Tibial nerve (tissue), 4 donors: ENCODE measurements around the gene DHRSX. TPM values are rescaled to one million over a fixed set of nuclear protein-coding genes. Genes with fewer than 3 reads are reported as not detected.
"Not testable (repeated sequence)": the region's sequence is repeated elsewhere in the genome, so short reads cannot be mapped to it uniquely, and the experiment has no call there.

Experiments
- DNase-seq, 2 donors: peaks; one replicate each; pipeline ENCODE4 v3.0.0-alpha.2; 2019; ENCODE audit warnings: low spot score in 2 of 2
- H3K27ac ChIP-seq, 4 donors: fragments of 200-600 bp; sonication (generic) in 3 of 4; one replicate each; pipeline ENCODE4 v1.5.1; 2017 to 2019; ENCODE audit warnings: mild to moderate bottlenecking in 1 of 4
- H3K27me3 ChIP-seq, 2 donors: fragments of 200-600 bp; sonication (generic) in 1 of 2; one replicate each; pipeline versions ENCODE4 v1.5.1 to v1.6.0; 2017 to 2019
- H3K36me3 ChIP-seq, 3 donors: fragments of 200-600 bp; sonication (generic); one replicate each; pipeline ENCODE4 v1.5.1; 2018 to 2019
- H3K4me1 ChIP-seq, 4 donors: fragments of 200-600 bp; sonication (generic) in 3 of 4; one replicate each; pipeline ENCODE4 v1.5.1; 2017 to 2019
- H3K4me3 ChIP-seq, 4 donors: fragments of 200-600 bp; sonication (generic) in 3 of 4; one replicate each; pipeline ENCODE4 v1.5.1; 2017 to 2019; ENCODE audit warnings: mild to moderate bottlenecking in 1 of 4, moderate library complexity in 1 of 4
- H3K9me3 ChIP-seq, 4 donors: fragments of 200-600 bp; sonication (generic) in 3 of 4; one replicate each; pipeline ENCODE4 v1.5.1; 2017 to 2019
- EP300 ChIP-seq, 2 donors: sonication (generic); formaldehyde crosslinking; IDR thresholded peaks; one replicate each; pipeline ENCODE4 v1.6.1; 2017; ENCODE audit warnings: antibody characterized with exemption in 2 of 2, mild to moderate bottlenecking in 1 of 2
- POLR2A ChIP-seq, 2 donors: fragments of 450-650 bp; IDR thresholded peaks; one replicate each; pipeline ENCODE4 v1.6.1; 2017; ENCODE audit warnings: antibody characterized with exemption in 2 of 2, mild to moderate bottlenecking in 2 of 2, moderate library complexity in 2 of 2
- WGBS, 2 donors: methylation state at CpG; one replicate each; pipeline ENCODE4 v1.1.5; 2018; 5-methylcytosine and 5-hydroxymethylcytosine counted together
- total RNA-seq, 4 donors: library from RNA; depleted of rRNA; stranded (reverse); fragments of >200 nt; gene quantifications; one replicate each; pipeline ENCODE4 v1.1.0, GENCODE V29; 2016
- TF ChIP-seq, protein P1 (sequence below), 5 experiments: fragments of 200-600 bp in 3 of 5; fragments of 450-650 bp in 2 of 5; sonication (generic) in 3 of 5; IDR thresholded peaks; one replicate each; pipeline ENCODE4 v1.5.1; 2016 to 2019; ENCODE audit warnings: antibody characterized with exemption in 5 of 5, mild to moderate bottlenecking in 3 of 5, moderate library complexity in 2 of 5

Gene DHRSX
- total RNA-seq, 4 donors from 2014 or later = 20.3 to 44.3 (median 31.7) TPM

DNA sequence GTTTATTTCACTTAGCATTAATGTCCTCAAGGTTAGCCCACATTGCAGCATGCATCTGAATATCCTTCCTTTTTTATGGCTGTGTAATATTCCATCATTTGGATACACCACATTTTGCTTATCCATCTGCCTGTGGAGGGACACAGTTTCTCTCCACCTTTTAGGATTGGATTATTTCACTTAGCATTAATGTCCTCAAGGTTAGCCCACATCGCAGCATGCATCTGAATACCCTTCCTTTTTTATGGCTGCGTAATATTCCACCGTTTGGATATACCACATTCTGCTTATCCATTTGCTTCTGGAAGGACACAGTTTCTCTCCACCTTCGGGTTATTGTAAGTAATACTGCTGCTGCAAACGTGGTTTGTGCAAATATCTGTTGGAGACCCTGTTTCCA, 110.0 kb downstream of the DHRSX start:
- no peak for DNase-seq
- TF ChIP-seq, protein P1, sequence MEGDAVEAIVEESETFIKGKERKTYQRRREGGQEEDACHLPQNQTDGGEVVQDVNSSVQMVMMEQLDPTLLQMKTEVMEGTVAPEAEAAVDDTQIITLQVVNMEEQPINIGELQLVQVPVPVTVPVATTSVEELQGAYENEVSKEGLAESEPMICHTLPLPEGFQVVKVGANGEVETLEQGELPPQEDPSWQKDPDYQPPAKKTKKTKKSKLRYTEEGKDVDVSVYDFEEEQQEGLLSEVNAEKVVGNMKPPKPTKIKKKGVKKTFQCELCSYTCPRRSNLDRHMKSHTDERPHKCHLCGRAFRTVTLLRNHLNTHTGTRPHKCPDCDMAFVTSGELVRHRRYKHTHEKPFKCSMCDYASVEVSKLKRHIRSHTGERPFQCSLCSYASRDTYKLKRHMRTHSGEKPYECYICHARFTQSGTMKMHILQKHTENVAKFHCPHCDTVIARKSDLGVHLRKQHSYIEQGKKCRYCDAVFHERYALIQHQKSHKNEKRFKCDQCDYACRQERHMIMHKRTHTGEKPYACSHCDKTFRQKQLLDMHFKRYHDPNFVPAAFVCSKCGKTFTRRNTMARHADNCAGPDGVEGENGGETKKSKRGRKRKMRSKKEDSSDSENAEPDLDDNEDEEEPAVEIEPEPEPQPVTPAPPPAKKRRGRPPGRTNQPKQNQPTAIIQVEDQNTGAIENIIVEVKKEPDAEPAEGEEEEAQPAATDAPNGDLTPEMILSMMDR (IDR thresholded peaks at IDR 0.05) = no peak
- TF ChIP-seq EP300 (IDR thresholded peaks at IDR 0.05) (no peak), POLR2A (IDR thresholded peaks at IDR 0.05) (no peak)
- peaks cover 0 to 10% (median 0%) of the 10 kb centered on the region in 4 donors for H3K9me3 ChIP-seq
- no peak overlapping the region for H3K27ac ChIP-seq
- WGBS, 2 donors = 93 to 97% methylated on average over 5 of the region's 5 CpGs
- H3K4me1 ChIP-seq = no peaks in the 10 kb centered on the region
- no peak overlapping the region for H3K4me3 ChIP-seq
- peaks cover 0 to 32% (median 0%) of the 10 kb centered on the region in 3 donors for H3K36me3 ChIP-seq
- H3K27me3 ChIP-seq = no peaks in the 10 kb centered on the region

DNA sequence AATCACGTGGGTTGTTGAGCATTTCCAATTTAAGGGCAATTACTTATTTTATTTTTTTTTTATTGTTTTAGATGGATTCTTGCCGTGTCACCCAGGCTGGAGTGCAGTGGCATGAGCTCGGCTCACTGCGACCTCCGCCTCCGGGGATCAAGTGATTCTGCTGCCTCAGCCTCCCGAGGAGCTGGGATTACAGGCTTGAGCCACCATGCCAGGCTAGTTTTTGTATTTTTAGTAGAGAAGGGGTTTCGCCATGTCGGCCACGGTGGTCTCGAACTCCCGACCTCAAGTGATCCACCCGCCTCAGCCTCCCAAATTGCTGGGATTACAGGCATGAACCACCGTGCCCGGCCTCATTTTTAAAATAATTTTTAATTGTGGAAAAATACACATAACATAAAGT, 111.0 kb downstream of the DHRSX start:
- H3K9me3 ChIP-seq, H3K27ac ChIP-seq, DNase-seq, H3K4me1 ChIP-seq, H3K27me3 ChIP-seq, H3K4me3 ChIP-seq: not testable (repeated sequence)
- WGBS, 2 donors = 82 to 84% methylated on average over 15 of the region's 15 CpGs
- peaks cover 0 to 35% (median 0%) of the 10 kb centered on the region in 3 donors for H3K36me3 ChIP-seq

GRCh38 chrX:2389324-2389723, 111.5 kb downstream of the DHRSX start:
- Histone ChIP-seq H3K27me3 (no peaks in the 10 kb centered on the region), H3K27ac (no peak overlapping the region), H3K9me3 (peaks cover 0 to 10% (median 0%) of the 10 kb centered on the region in 4 donors), H3K4me1 (no peaks in the 10 kb centered on the region), H3K4me3 (no peak overlapping the region), H3K36me3 (peaks cover 0 to 31% (median 0%) of the 10 kb centered on the region in 3 donors)
- WGBS, 2 donors = 93 to 94% methylated on average over 6 of the region's 6 CpGs
- TF ChIP-seq EP300 (IDR thresholded peaks at IDR 0.05) (no peak), POLR2A (IDR thresholded peaks at IDR 0.05) (no peak)
- TF ChIP-seq, protein P1 (IDR thresholded peaks at IDR 0.05) = no peak
- DNase-seq = no peak

- no peaks in the 10 kb centered on the region for H3K4me1 ChIP-seq
- H3K27me3 ChIP-seq = no peaks in the 10 kb centered on the region
- H3K27ac ChIP-seq = no peak overlapping the region
- H3K4me3 ChIP-seq = no peak overlapping the region
- peaks cover 0 to 10% (median 0%) of the 10 kb centered on the region in 4 donors for H3K9me3 ChIP-seq
- WGBS, 2 donors = 72 to 73% methylated on average over 4 of the region's 4 CpGs
- H3K36me3 ChIP-seq = peaks cover 0 to 33% (median 0%) of the 10 kb centered on the region in 3 donors
- no peak for DNase-seq
- TF ChIP-seq, protein P1 (IDR thresholded peaks at IDR 0.05) = no peak
- TF ChIP-seq POLR2A (IDR thresholded peaks at IDR 0.05) (no peak), EP300 (IDR thresholded peaks at IDR 0.05) (no peak)
These were observed 112.1 kb downstream of the DHRSX start for GRCh38 chrX:2388669-2389068.

- TF ChIP-seq EP300 (IDR thresholded peaks at IDR 0.05) (no peak), POLR2A (IDR thresholded peaks at IDR 0.05) (no peak)
- TF ChIP-seq, protein P1 (IDR thresholded peaks at IDR 0.05) = no peak
- 74 to 77% methylated on average over 6 of the region's 6 CpGs for WGBS, 2 donors
- DNase-seq = no peak
These were observed 113.0 kb downstream of the DHRSX start for GRCh38 chrX:2387614-2388239.

More at GRCh38 chrX:2387614-2388239, 113.0 kb downstream of the DHRSX start:
- Histone ChIP-seq H3K27me3 (no peaks in the 10 kb centered on the region), H3K36me3 (peaks cover 0 to 36% (median 0%) of the 10 kb centered on the region in 3 donors), H3K4me3 (no peak overlapping the region), H3K27ac (no peak overlapping the region), H3K4me1 (no peaks in the 10 kb centered on the region), H3K9me3 (peaks cover 0 to 10% (median 0%) of the 10 kb centered on the region in 4 donors)
